Duodenal mucosa (tissue), 2 donors: ENCODE data around the gene ATXN10.
"Not testable (repeated sequence)": the region's sequence is repeated elsewhere in the genome, so short reads cannot be mapped to it uniquely, and the experiment has no call there.

Source experiments
- H3K27ac ChIP-seq: one replicate; pipeline ENCODE4 v1.7.0; 2013; ENCODE audit warnings: low read depth, low read length
- H3K27me3 ChIP-seq, 2 donors: one replicate each; pipeline ENCODE4 v1.7.0; 2013; ENCODE audit warnings: low read length in 2 of 2, control low read depth in 1 of 2; ENCODE audit not compliant: insufficient read depth in 2 of 2, control insufficient read depth in 1 of 2
- H3K36me3 ChIP-seq, 2 donors: one replicate each; pipeline ENCODE4 v1.7.0; 2013; ENCODE audit warnings: low read length in 2 of 2, control low read depth in 1 of 2; ENCODE audit not compliant: insufficient read depth in 2 of 2, control insufficient read depth in 1 of 2
- H3K4me1 ChIP-seq, 2 donors: one replicate each; pipeline ENCODE4 v1.7.0; 2013; ENCODE audit warnings: low read length in 2 of 2, control low read depth in 1 of 2; ENCODE audit not compliant: insufficient read depth in 2 of 2, control insufficient read depth in 1 of 2
- H3K4me3 ChIP-seq, 2 donors: one replicate each; pipeline ENCODE4 v1.7.0; 2013; ENCODE audit warnings: low read length in 2 of 2, low read depth in 1 of 2
- H3K9ac ChIP-seq, 2 donors: one replicate each; pipeline ENCODE4 v1.7.0; 2013; ENCODE audit warnings: low read length in 2 of 2, low read depth in 1 of 2
- H3K9me3 ChIP-seq, 2 donors: one replicate each; pipeline ENCODE4 v1.7.0; 2013; ENCODE audit warnings: low read length in 2 of 2, control low read depth in 1 of 2; ENCODE audit not compliant: control insufficient read depth in 1 of 2

The ATXN10 gene

DNA sequence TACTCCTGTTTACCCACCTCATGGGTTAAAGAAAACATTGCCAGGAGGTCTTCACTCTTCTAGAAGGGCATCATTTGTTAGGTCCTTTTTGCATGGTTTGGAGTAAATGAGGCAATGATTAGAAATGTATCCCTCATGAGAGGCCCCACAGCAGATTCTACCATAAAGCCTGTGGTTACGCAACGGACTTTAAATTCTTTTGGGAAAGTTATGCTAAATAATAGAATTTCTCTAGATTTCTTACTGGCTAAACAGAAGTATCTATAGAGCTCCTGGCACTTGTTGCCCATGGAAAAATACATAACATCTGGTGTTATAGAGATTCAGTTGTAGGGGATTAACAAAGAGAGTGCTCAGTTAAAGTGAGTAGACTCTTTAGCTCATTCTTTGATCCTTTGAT, 15.1 kb upstream of the ATXN10 start:
- peaks cover 0 to 3% of the 10 kb centered on the region in 2 donors for H3K27me3 ChIP-seq
- H3K4me3 ChIP-seq = no peak overlapping the region
- H3K27ac ChIP-seq = no peak overlapping the region
- no peaks in the 10 kb centered on the region for H3K36me3 ChIP-seq
- no peak overlapping the region for H3K9ac ChIP-seq
- no peaks in the 10 kb centered on the region for H3K4me1 ChIP-seq
- H3K9me3 ChIP-seq = no peaks in the 10 kb centered on the region

DNA sequence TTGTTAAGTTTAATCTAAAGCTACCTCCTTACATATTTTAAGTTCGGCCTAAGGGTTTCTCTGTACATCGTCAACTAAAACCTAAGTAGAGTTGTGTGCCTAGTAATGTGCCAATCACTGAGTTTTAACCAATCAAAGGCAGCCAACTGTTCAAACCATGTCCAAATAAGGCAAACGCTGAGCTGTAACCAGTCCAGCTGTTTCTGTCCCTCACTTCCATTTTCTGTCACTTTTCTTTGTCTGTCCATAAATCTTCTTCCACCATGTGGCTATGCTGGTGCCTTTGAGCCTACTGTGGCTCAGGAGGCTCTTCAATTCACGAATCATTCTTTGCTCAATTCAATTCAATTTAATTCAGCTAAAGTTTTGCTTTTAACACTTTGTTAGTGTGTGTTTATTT, 13.9 kb upstream of the ATXN10 start:
- Histone ChIP-seq H3K4me1 (no peaks in the 10 kb centered on the region), H3K9me3 (no peaks in the 10 kb centered on the region), H3K27ac (no peak overlapping the region), H3K27me3 (no peaks in the 10 kb centered on the region), H3K36me3 (no peaks in the 10 kb centered on the region), H3K4me3 (no peak overlapping the region), H3K9ac (no peak overlapping the region)

DNA sequence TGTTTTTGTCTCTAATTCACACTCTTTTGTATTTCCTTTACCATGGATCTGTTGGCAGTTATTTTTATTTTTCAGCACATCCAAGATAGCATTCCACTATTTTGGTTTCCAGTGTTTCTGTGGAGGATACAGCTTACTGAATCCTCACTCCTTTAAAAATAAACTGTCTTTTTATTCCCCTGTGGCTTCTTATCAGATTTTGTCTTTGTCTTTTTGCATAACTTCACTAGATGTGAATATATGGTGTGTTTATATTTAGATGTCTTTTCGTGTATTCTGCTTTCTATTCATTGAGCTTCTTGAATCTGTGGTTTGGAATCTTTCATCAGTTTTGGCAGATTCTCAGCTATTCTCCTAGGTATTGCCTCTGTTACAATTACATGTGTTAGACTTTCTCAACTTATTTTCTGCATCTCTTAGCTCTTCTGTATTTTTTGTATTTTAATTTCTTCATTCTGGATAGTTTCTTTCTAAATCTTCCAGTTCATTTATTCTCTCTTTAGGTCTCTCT, 7.4 kb upstream of the ATXN10 start:
- Histone ChIP-seq H3K9me3 (no peaks in the 10 kb centered on the region), H3K27ac (no peak overlapping the region), H3K4me3 (no peak overlapping the region), H3K9ac (no peak overlapping the region), H3K27me3 (peaks cover 0 to 3% of the 10 kb centered on the region in 2 donors), H3K36me3 (no peaks in the 10 kb centered on the region), H3K4me1 (no peaks in the 10 kb centered on the region)

DNA sequence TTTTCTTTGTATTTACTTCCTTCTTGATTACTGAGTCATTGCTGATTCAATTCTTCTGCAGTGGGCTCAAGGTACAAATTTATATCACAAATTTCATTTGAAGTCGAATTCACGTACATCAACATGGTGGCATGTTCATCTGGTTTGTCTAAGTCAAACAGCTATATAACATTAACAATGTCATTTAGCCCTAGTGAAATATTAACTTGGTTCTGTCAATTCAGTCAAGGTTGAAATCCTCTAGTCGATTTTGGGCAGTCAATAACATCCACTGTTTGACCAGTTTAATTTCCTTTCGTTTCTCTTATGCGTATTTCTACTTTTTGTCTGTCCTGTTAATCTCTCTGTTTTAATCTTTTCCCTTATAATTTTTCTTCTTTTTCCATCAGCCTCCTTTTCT, 4.1 kb upstream of the ATXN10 start:
- H3K27me3 ChIP-seq = peaks cover 0 to 3% of the 10 kb centered on the region in 2 donors
- H3K9ac ChIP-seq = no peak overlapping the region
- no peaks in the 10 kb centered on the region for H3K36me3 ChIP-seq
- H3K9me3 ChIP-seq = no peaks in the 10 kb centered on the region
- H3K4me3 ChIP-seq = no peak overlapping the region
- peaks cover 2 to 8% of the 10 kb centered on the region in 2 donors for H3K4me1 ChIP-seq
- H3K27ac ChIP-seq = no peak overlapping the region

DNA sequence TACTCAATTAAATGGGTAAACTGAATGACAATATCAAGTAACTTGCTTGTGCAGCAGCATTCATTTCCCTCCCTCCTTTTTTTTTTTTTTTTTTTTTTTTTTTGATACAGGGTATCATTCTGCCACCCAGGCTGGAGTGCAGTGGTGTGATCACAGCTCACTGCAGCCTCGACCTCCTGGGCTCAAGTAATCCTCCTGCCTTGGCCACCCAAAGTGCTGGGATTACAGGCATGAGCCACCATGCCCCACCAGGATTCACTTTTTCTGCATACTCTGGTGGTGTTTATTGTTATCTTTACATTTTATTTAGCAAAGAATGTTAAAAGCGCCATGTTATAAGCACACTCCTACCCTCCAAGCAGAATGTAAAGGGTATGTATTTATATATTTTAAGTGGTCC, 1.3 kb upstream of the ATXN10 start:
- not testable (repeated sequence) for H3K9ac ChIP-seq, H3K36me3 ChIP-seq, H3K4me3 ChIP-seq, H3K9me3 ChIP-seq, H3K27ac ChIP-seq, H3K27me3 ChIP-seq
- H3K4me1 ChIP-seq = peaks cover 10 to 18% of the 10 kb centered on the region in 2 donors

DNA sequence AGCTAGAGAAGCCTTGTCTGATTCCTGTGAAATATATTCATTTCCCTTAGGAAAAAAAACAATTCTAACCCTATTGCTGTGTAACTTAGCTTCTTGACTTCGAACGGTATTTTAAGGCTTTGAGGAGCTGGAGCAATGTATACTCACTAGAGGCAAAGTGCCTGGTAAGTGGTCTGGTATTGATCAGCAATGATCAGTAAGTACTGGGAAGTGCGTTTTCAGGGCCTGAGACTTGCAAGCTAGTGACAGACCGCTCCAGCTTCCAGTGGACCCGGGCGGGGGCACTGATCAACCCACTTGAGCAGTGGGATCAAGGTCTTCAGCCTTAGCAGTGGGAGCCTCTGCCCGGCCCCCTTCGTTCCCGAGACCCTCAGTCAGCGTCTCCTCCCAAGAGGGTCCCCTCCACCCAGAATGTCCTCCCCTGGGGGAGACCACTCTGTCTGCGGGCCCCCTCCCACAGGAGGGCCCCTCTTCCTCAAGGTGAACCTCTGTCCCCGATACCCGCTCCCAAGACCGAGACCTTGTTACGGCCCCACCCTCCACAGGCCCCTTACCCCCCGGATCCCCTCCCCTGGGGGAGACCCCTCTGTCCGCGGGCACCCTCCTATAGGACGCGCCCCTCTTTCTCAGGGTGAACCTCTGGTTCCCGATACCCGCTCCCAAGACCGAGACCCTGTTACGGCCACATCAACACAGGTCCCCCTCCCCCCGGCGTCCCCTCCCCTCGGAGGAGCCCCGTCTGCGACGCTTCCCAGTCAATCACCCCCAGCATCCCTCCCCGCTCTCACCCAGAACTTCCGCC, 452 bp upstream of the ATXN10 start:
- Histone ChIP-seq H3K27ac (no peak overlapping the region), H3K4me3 (peak overlapping the region; percentile 82 to 83), H3K36me3 (no peaks in the 10 kb centered on the region), H3K9ac (peak overlapping the region; percentile 58 to 68), H3K4me1 (peaks cover 10 to 18% of the 10 kb centered on the region in 2 donors), H3K27me3 (no peaks in the 10 kb centered on the region), H3K9me3 (no peaks in the 10 kb centered on the region)

DNA sequence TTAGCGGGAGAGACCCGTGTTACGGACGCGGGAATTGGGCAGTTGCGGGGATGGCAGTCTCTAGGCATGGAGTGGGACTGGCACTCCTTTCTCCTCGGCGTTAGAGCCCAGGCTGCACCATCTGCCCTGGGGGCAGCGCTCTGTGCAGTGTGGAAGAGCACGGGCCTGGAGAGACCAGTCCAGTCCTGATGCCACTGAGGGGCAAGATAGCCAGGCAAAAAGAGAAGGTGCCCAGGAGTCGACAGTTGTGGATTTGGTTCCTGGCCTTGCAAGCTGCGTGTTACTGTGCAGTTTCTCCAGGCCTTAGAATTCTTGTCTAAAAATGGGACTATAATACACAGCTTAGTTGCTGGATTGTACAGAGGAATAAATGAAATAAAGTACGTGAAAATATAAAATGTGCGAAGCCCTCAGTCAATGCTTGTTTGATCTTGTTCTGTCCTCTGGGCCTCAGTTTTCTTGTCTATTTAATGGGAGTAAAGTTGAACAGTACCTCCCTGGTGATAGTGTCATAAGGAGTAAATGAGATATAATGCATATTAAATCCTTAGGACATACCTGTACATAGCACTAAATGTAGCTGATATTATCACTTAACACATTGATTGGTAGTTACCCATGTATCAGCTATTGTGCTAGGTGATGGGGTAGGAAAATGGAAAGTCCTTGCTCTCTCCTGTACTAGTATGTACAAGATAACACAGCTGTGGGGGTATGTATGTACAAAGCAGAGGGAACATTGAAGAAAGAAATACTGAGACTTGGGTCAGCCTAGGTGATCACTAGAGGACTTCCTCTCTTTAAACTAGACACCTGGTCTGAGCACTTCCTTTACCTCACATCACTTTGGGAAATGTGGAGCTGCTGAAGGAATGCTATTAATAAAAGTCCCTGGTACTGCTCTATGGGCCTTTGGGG, 1.2 kb downstream of the ATXN10 start:
- peak overlapping the region; percentile 82 to 83 for H3K4me3 ChIP-seq
- H3K9me3 ChIP-seq = no peaks in the 10 kb centered on the region
- no peaks in the 10 kb centered on the region for H3K27me3 ChIP-seq
- H3K27ac ChIP-seq = no peak overlapping the region
- H3K36me3 ChIP-seq = no peaks in the 10 kb centered on the region
- peaks cover 10 to 18% of the 10 kb centered on the region in 2 donors for H3K4me1 ChIP-seq
- peak overlapping the region; percentile 58 to 68 for H3K9ac ChIP-seq

DNA sequence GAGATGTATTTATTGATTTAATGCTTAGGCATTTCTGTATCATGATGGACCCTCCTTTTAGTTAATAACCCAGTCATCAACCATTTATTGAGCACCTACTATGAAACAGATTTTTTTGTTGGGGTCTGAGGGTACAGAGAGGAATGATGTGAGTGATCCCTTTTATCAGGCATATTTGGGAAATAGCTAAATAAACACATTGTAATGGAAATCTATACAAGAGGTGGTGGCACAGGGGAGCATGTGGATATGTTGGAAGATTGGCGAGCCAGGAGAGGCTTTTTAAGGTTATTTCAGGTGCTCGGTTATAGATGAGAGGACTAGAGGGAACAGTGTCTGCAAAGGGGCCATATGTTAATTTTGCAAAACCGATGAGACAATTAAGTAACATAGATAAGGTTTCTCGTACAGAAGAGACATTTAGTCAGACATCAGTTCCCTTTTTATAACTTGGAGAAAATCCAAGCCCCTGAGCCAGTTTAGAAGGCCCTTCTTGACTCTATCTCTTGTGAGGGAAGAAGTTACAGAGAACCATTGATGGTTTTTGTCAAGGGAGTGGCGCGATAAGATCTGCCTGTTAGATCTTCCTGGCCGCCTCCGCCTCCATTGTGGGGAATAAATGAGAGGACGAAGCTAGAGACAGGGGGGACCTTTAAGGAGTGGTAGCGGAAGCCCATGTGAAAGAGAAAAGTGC, 2.0 kb downstream of the ATXN10 start:
- Histone ChIP-seq H3K36me3 (no peaks in the 10 kb centered on the region), H3K4me1 (peaks cover 10 to 18% of the 10 kb centered on the region in 2 donors), H3K9ac (no peak overlapping the region), H3K4me3 (peak overlapping the region; percentile 82 to 83), H3K27ac (no peak overlapping the region), H3K9me3 (no peaks in the 10 kb centered on the region), H3K27me3 (no peaks in the 10 kb centered on the region)

DNA sequence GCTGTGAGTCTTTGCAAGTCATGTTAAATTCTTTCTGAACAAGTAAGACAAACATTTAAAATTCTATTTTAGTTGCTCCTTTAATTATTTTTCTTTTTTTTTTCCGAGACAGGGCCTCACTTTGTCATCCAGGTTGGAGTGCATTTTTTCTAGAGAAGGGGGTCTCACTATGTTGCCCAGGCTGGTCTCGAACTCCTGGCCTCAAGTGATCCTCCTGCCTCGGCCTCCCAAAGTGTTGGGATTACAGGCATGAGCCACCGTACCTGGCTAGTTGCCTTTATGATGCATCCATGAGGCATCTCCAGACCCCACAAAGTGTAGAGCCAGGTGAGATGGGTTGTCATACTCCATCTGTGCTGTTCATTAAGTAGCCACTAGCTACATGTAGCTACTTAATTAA, 4.4 kb downstream of the ATXN10 start:
- H3K27me3 ChIP-seq = no peaks in the 10 kb centered on the region
- no peak overlapping the region for H3K27ac ChIP-seq
- H3K36me3 ChIP-seq = no peaks in the 10 kb centered on the region

More for the DNA sequence above, 4.4 kb downstream of the ATXN10 start:
- Histone ChIP-seq H3K4me1 (peaks cover 10 to 19% of the 10 kb centered on the region in 2 donors), H3K9me3 (no peaks in the 10 kb centered on the region), H3K9ac (no peak overlapping the region), H3K4me3 (no peak overlapping the region)
